Fibroblast of the conjunctiva (primary cell): ENCODE results near the gene CDHR1.
A peak's percentile ranks its signal among the peaks of the same experiment; 100 is the strongest.
"Not testable (repeated sequence)": the region's sequence is repeated elsewhere in the genome, so short reads cannot be mapped to it uniquely, and the experiment has no call there.

ENCODE experiments used
- DNase-seq: peaks from one replicate; pipeline ENCODE4 v3.0.0-alpha.2; 2010; ENCODE audit warnings: low read depth

The CDHR1 gene

DNA sequence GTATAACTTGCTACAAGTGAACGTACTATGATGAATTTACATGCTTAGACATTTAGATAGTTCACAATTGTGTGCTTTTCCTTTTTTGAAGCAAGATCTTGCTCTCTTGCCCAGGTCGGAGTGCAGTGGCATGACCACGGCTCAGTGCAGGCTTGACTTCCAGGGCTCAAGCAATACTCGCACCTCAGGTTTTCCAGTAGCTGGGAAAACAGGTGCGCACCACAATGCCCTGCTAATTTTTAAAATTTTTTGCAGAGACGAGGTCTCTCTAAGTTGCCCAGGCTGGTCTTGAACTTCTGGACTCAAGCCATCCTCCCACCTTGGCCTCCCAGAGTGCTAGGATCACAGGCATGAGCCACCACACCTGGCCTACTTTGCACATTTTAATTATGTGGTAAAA lies 18.9 kb upstream of the CDHR1 start:
- DNase-seq, result no peak

DNA sequence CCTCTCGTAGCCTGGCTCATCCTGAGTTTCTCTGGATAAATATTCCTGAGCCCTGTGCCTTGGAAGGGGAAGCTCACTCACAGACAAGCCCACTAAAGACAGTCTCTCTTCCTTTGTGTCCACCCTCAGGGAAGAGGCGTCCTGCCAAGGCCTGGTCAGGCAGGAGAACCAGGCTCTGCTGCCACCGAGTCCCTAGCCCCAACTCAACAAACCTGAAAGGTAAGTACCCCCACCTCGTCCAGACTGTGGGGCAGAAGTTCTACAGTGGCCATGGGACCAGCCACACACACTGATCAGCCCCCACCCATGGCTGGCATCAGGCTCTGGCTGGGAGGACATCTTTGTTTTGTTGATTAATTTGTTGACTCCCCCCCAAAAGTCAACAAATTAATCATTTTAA lies 18.0 kb upstream of the CDHR1 start:
- no peak for DNase-seq

DNA sequence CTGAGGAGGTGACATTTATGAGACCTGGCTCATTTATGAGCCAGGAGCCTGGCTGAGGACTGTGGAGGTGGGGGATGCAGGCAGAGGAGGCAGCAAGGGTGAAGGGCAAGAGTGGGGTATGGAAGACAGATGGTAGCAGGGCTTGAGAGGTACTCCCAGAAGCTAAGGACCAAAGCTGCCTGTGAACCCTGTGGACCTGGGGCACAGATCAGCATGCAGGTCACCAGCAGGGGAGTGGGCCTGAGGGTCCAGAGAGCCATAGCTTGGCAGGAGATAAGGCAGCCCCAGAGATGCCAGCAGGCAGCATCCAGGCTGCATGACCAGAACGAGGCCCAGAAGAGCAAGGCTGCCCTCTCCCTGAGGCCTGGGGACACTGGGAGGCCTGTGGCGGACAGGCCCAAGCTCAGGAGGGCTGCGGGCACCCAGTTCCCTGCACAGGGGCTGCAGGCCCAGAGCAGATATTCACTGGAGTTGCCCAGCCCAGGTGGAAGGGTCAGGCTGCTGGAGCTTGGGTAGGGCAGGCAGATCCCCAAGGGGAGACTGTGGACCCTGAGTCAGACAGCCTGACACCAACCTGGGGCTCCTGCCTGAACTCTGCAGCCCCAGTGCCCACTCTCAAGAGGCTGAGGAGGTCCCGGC lies 17.4 kb upstream of the CDHR1 start:
- DNase-seq, result no peak

DNA sequence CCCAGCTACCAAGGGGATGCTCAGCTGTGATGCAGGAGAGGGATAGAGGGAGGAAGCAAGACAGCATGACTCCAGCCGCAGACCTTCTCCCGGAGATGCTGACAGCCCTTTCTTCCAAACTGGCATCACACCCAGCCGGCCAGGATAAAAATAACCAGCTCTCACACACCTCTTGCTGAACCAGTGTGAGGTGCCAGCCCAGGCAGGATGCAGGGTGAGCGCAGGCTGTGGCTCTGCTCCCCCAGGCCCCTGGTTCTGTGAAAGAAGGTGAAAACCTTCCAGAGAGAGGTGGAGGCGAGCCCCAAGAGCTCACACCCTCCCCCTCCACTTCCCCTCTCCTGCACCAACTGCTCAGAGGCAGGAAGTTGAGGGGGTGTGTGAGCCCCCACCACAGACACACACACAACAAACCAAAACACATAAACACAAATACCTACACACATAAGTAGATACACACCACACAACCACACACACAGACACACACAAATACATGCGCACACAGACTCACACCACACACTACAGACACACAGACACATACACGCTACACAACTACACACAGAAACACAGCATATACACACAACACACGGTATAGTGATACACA lies 16.7 kb upstream of the CDHR1 start:
- no peak for DNase-seq

DNA sequence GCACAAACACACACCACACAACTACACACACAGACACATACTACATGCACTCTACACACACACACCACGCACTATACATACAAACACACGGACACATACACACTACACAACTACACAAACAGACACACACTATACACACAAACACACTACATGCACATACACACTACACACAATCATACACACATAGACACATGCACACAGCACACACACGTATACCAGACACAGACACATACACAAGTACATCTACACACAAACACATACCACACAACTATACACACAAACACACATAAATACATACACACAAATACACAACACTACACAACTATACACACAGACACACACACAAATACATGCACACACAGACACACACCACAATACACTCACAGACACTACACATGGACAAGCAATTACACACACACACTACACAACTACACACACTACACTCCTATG lies 16.2 kb upstream of the CDHR1 start:
- no peak for DNase-seq

DNA sequence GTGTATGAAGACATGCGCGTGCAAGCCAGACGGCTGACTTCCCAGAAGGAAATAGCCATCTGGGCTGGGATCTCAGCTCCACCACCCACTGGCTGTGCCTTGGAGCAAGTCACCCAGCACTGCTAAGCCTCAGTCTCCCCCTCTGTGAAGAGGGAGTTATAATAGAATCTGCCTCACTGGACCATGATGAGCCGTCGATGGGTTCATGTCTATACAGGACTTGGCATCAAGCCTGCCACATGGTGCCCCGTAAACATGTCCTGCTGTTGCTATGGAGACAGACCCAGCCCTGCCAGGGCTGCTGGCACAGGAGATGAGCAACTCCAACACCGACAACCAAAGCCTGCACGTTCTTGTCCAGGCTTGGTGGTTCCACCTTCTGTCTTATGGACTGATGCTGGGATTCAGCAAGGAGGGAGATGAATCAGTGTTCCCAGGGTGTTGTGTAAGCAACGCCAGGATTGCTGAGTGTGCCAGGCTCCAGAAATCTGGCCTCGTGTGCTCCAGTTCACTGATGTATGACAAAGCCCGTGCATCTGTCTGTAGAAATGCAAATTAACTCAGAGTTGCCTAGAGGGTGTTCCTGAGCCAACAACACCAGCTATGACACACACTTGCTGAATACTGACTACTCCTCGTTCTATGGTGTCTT lies 15.2 kb upstream of the CDHR1 start:
- DNase-seq, result peak; percentile 14

DNA sequence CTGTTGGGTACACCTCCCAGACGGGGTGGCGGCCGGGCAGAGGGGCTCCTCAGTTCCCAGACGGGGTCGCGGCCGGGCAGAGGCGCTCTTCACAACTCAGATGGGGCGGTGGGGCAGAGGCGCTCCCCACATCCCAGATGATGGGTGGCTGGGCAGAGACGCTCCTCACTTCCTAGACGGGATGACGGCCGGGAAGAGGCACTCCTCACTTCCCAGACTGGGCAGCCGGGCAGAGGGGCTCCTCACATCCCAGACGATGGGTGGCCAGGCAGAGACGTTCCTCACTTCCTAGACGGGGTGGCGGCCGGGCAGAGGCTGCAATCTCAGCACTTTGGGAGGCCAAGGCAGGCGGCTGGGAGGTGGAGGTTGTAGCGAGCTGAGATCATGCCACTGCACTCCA lies 14.0 kb upstream of the CDHR1 start:
- not testable (repeated sequence) for DNase-seq

DNA sequence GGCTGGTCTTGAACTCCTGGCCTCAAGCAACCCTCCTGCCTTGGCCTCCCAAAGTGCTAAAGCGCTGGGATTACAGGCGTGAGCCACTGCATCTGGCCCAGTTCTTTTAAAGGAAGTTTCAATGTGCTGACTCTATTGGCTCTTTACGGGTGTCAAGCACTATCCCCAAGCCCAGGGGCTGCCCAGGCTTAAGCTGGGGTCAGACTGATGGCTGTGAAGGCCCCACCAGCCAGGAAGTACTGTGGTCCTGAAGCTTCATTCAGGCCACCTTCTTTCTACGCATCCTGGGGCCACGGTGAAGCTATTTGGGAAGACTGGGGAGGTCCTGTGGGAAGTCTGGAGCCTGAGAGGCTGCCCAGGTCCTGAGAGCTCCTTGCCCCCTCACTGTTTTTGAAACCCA lies 12.7 kb upstream of the CDHR1 start:
- no peak for DNase-seq

DNA sequence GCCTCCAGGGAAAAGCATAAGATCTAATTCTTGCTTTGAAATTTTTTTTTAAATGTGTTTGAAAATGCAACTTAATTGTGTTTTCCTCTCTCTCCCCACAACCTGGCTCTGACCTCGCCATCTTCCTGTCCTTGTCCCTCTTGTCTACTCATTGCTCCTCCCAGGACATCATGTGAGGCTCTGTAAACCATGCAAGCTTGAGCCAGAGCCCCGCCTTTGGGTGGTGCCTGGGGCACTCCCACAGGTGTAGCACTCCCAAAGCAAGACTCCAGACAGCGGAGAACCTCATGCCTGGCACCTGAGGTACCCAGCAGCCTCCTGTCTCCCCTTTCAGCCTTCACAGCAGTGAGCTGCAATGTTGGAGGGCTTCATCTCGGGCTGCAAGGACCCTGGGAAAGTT lies 9.8 kb upstream of the CDHR1 start:
- DNase-seq, result no peak

DNA sequence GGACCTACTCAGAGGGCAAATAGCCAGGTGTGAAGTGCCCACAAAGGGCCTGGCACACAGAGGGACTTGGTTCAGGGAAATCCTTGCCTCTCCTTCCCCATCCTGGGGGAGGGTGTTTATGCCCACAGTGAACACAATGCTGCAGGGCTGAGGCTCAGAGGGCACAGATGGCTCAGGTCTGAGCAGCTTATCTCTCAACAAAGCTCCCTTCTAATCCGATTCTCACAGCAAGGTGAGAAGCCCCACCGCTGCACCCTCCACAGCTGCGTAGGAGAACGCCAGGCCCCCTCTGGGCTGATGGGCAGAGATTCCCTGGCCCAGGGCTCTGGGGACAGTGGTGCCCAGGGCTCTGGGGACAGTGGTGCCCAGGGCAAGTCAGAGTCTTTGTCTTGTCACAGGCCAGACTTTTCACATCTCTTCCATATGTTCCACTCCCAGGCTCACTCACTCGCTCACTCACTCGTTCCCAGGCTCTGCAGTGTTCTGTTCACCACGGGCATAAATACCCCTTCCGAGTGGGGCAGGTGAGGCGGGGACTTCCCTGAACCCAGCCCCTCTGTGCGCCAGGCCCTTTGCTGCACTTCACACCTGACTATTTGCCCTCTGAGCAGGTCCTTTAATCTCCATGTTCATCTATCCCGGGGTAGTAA lies 8.7 kb upstream of the CDHR1 start:
- no peak for DNase-seq

DNA sequence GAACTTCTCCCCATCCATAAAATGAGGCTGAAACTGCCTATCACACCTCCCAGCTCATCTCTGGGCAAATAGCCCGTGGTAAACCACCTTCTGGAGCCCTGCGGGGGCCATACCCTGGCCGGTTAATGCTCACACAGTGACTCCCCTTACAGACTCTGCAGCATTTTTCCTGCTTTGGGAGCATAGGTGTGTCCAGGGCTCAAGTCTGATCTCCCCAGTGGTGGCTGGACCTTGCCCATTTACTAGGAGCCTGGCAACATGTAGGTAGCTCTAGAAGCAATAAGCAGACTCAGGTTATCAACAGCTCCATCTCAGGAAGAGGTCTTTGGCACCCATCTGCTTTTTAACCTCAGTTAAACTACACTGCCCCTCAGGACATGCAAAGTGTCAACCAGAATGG lies 5.5 kb upstream of the CDHR1 start:
- no peak for DNase-seq

DNA sequence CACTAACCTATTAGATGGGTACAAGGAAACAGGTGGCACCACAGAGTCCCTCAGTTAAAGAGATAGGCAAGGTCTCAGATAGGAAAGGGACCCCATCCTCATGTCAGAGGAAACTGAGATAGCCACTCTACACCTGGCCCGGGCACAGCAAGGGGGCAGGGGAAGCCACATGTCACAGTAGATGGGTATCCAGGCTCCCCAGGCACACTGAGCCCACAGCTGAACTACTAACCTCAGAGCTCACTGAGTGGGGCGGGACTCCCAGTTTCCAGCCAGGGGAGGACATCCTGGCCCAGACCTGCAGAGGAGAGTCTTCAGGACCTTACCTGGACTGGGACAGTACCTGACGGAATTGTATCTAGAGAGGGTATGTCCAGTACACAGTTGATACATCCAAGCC lies 3.7 kb upstream of the CDHR1 start:
- DNase-seq, result no peak

DNA sequence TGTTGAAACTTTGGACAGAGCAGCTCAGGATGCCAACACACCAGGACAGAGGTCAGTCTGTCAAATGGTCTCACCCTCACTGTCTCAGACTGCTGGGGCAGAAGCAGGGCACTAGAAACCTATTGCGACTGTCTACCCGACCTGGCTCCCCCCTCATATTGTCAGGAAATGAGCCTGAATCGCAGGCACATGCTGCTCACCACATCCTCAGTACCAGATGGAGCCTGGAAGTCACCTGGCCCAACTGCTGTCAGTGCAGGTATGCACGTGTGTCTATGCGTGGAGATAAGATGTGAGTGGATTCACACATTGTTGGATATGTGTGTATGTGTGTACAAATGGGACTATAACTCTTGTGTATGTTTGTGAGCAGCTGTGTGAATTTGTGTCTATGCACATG lies 3.2 kb upstream of the CDHR1 start:
- no peak for DNase-seq

DNA sequence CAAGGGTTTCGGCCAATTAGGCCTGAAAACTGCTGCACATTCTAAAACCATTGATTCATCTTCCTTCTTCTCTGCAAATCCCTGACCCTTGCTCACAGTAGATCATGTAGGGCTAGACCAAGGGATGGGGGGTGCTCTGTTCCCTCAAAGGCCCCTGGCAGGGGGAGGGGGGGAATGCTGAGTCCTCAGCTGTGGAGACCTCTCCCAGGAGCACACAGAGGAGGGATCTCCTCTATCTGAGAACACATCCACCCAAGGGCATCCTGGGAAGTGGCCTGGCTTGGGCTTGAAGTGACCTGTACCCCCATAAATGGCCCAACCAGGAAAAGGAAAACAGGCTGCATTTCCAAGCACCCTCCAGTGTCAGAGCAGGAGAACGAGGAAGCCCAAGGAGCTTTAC lies 1.0 kb upstream of the CDHR1 start:
- no peak for DNase-seq

DNA sequence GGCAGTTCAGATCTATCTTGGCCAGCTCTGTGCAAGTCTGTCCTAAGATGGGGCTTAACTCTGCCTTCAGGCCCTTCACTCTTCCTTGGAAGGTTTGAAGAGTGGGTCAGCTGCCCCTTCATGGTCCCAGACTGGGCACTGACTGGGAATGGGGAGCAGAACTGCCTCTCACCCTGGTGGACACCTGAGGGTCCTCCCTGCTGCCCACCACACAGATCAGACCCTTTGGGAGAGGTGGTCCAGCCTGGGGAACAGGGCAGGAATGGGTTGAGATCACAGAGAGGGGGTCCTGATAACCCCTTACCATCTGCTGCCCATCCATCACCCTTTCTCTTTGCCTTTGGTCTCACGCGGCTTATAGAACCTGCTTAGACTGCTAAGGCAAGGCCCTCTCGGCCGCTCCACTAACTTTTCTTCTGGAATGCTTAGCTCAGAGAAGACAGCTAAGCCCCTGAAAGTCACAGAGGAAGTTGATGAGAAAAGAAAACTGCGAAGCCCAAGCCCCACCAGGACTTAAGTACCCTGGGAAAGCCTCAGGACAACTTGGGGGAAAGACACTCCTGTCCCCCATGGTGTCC lies 402 bp upstream of the CDHR1 start:
- DNase-seq, result no peak

DNA sequence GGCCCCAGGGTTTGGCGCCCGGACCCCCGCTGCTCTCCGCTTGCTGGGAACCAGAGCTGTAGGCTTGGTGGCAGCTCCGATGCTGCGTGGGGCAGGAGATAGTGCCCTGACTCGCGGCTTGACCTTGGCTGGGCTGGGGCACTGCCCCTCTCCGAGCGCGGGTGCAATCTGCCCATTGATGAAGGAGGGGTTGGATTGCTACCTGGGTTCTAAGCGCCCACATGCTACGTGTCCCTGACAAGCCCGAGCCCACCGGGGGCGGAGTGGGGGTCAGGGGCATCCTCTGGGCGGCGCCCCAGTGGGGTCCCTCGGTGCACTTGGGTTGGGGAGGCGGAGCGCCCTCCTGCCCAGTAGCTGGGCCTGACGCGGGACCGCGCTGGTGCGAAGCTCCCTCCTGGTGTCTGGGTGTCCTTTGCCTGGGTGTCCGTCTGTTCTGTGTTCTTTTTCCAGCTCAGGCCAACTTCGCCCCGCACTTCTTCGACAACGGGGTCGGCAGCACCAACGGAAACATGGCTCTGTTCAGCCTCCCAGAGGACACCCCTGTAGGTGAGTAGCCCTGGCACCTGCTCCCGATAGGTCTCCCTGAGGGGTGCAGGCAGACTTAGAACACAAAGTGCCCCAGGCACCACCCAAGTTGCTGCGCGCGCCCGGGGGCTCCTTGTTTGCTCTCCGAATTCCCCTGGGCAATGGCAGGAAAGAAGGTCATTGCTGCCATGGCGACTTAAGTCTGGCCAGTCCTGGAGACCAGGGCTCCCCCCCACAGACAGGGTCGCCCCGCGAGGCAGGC lies 900 bp downstream of the CDHR1 start:
- DNase-seq, result no peak

DNA sequence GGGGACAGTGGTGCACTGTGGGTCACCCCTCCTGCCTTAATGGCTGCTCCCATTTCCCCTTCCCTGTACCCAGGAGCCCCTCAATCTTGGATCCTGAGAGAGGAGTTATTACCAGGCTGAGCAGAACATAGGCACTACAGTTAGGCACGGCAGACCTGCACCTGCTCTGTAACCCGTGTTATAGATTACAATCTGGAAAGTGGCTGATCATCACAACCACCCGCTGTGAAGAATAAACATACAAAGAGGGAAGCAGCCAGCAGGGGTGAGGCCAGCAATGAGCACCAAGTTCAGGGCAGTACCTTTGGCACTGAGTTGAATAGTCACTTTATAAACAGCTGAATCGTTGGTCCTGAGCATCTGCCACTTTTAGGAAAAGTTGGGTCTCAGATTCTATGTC lies 1.7 kb downstream of the CDHR1 start:
- no peak for DNase-seq

DNA sequence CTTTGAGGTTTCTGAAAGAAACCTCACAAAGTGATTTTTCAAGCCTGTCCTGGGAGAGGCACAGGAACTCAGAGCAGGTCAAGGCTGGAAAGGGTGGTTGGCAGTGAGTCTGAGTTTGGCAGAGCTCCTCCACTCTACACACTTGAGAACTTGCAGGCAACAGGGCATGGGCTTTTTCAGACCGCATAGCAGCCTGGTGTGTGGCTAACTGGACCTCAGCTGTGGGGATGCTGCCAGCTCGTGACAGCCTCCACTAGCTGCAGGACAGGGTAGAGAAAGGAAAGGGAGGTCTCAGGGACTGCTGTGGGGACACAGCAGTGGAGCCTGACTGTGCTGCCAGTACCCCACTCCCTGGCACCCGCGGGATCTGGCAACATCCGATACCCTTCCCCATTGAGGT lies 2.6 kb downstream of the CDHR1 start:
- DNase-seq, result no peak

DNA sequence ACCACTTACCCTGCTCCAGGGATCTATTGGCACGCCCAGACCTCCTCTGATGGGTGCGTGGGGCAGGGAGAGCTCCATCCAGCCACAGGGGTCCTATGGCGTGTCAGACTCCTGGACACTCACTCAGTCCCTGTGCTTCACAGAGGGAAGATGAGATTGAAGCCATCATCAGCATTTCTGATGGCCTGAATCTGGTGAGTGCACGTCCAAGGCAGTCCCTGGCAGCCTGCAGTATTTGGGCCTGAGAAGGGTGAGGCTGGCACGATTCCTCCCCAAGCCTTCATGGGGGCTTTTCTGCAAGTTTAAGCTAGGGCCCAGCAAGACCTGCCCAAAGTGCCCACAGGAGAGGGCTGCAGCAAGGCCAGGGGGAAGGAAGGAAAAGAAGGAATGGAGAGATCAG lies 3.3 kb downstream of the CDHR1 start:
- no peak for DNase-seq

DNA sequence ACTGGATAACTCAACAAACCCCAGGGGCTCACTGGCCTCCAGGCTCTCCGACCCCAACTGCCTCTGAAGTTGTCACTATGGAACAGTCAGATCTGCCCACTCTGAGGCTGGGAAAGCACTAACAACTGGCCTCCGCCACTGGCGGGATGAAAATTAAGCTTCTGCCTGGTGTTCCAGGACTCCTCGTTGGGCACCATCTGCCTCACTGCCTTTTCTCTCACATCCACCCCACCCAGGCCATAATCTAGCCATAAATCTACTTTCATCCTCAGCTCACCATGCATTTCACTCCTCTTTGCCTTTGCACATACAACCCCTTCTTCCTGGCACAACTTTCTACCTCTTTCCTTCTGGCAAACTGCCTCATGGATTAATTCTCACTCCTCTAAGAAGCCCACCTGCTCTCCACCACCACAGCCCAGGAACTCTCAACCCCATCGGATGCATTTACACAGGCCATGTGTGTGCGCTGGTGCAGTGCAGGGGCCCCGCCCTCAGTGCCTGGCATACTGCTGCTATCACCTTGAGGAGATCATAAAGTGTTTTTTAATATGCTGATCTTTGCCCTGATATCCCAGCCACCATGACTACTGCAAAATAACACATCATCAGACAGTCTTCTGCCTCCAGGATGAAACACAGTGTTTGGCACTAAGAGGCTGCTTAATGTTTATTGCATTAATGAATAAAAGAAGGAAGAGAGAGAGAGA lies 4.0 kb downstream of the CDHR1 start:
- no peak for DNase-seq

DNA sequence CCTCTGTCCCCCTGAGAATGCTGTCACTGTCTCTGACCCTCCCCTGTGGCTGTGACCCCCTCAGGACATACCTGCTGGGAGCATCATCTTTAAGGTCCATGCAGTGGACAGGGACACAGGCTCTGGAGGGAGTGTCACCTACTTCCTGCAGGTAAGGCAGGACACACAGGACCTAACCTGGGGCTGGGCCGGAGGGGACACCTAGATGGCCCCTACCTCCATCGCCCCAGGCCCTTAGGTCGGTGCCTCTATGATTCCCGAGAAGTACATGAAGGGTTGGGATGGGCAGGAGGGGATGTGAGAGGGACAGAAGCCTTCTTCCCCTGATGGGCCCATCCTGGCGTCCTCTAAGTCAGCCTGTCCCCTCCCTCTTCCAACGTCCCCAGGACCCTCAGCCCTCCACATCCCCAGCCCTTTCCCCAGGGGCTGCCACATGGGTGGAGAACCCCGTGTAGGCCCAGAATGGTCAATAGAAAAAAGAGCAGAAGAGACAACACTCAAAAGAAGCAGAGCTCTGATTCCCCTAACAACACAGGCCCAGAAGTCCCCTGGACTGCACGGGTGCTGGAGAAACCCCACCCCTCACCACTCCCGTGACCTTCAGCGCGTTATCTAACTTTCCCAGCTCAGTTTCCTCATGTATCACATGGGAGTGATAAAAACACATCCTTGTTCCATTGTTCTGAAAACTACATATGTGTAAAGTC lies 6.4 kb downstream of the CDHR1 start:
- DNase-seq, result no peak
